B cell (primary cell): ENCODE data around the gene MINPP1. TPM values are rescaled to one million over a fixed set of nuclear protein-coding genes. Genes with fewer than 3 reads are reported as not detected.

Experiments used
- ATAC-seq: fragments of 200-7000 bp; cut with Tn5 transposase; one replicate; pipeline ENCODE4 v1.10.0; 2021; ENCODE audit warnings: low read depth, mild to moderate bottlenecking, moderate number of reproducible peaks, moderate library complexity
- CTCF ChIA-PET: fragments of 350-600 bp; sonication (Branson Sonifier 250); formaldehyde crosslinking; loops from one replicate; lab custom pipeline; 2021; ENCODE audit warnings: antibody characterized with exemption, inconsistent platforms; lab: Charles Lee
- POLR2A ChIA-PET: fragments of 350-600 bp; sonication (Branson Sonifier 250); formaldehyde crosslinking; loops from one replicate; lab custom pipeline; 2021; ENCODE audit warnings: antibody characterized with exemption; lab: Charles Lee
- DNase-seq: peaks from one replicate; pipeline ENCODE4 v3.0.0; 2013
- H2AFZ ChIP-seq: 2 replicates; pipeline ENCODE4 v1.6.1; 2012; ENCODE audit warnings: mild to moderate bottlenecking, low read depth, low read length; ENCODE audit not compliant: insufficient read depth, poor library complexity, severe bottlenecking
- H3K27ac ChIP-seq, 2 donors: 1 replicate in 1 of 2; 2 replicates in 1 of 2; pipeline ENCODE4 v1.5.1; 2012 to 2013; ENCODE audit warnings: low read length in 2 of 2, mild to moderate bottlenecking in 2 of 2, moderate library complexity in 1 of 2
- H3K27me3 ChIP-seq, 4 experiments: fragments of 200-600 bp in 1 of 4; sonication (generic) in 1 of 4; replicated peaks in 1 of 4; 1 replicate in 2 of 4; 2 replicates in 2 of 4; pipeline versions ENCODE4 v1.6.1 to v1.7.0; 2013 to 2016; ENCODE audit warnings: low read length in 3 of 4, mild to moderate bottlenecking in 2 of 4, mixed read lengths in 1 of 4, moderate library complexity in 1 of 4; ENCODE audit not compliant: insufficient read depth in 4 of 4, control insufficient read depth in 3 of 4; ENCODE audit errors: control extremely low read depth in 1 of 4
- H3K36me3 ChIP-seq, 2 experiments: replicated peaks in 1 of 2; 1 replicate in 1 of 2; 2 replicates in 1 of 2; pipeline versions ENCODE4 v1.6.1 to v1.7.1; 2013; ENCODE audit warnings: low read length in 1 of 2; ENCODE audit not compliant: insufficient read depth in 2 of 2, control insufficient read depth in 1 of 2; ENCODE audit errors: control extremely low read depth in 1 of 2, extremely low read depth in 1 of 2
- H3K4me1 ChIP-seq, 2 donors: fragments of 200-600 bp in 1 of 2; sonication (generic) in 1 of 2; 1 replicate in 1 of 2; 2 replicates in 1 of 2; pipeline versions ENCODE4 v1.5.1 to v1.6.1; 2013 to 2017; ENCODE audit warnings: low read length in 2 of 2; ENCODE audit not compliant: control insufficient read depth in 2 of 2, insufficient read depth in 2 of 2
- H3K4me2 ChIP-seq: replicated peaks from 2 replicates; pipeline ENCODE3; 2012; ENCODE audit warnings: mild to moderate bottlenecking, low read depth, low read length; ENCODE audit not compliant: poor library complexity, severe bottlenecking
- H3K4me3 ChIP-seq, 5 experiments: fragments of 200-600 bp in 1 of 5; sonication (generic) in 1 of 5; 1 replicate in 3 of 5; 2 replicates in 2 of 5; pipeline versions ENCODE4 v1.5.1 to v1.7.0; 2011 to 2016; ENCODE audit warnings: low read length in 4 of 5, mild to moderate bottlenecking in 4 of 5, low read depth in 2 of 5, control low read depth in 1 of 5, moderate library complexity in 1 of 5; ENCODE audit not compliant: insufficient read depth in 1 of 5; ENCODE audit errors: control extremely low read depth in 1 of 5, extremely low read depth in 1 of 5
- H3K79me2 ChIP-seq: fragments of 200-600 bp; sonication (generic); one replicate; pipeline ENCODE4 v1.6.0; 2016; ENCODE audit warnings: low read length; ENCODE audit not compliant: control insufficient read depth, insufficient read depth
- H3K9ac ChIP-seq: fragments of 200-600 bp; sonication (generic); 2 replicates; pipeline ENCODE4 v1.6.1; 2017; ENCODE audit warnings: mild to moderate bottlenecking, low read length, moderate library complexity
- H3K9me3 ChIP-seq, 3 donors: one replicate each; pipeline versions ENCODE4 v1.6.1 to v1.7.1; 2013; ENCODE audit warnings: low read length in 2 of 3; ENCODE audit not compliant: control insufficient read depth in 2 of 3, insufficient read depth in 1 of 3; ENCODE audit errors: control extremely low read depth in 1 of 3
- H4K20me1 ChIP-seq: 2 replicates; pipeline ENCODE4 v1.6.0; 2012; ENCODE audit warnings: mild to moderate bottlenecking, low read length; ENCODE audit not compliant: insufficient read depth, control insufficient read depth, poor library complexity, severe bottlenecking
- H3K27ac Mint-ChIP-seq: one replicate; pipeline ENCODE4 v1.8.0; 2021; ENCODE audit warnings: mixed read lengths
- H3K27me3 Mint-ChIP-seq: one replicate; pipeline ENCODE4 v1.8.0; 2021; ENCODE audit warnings: mixed read lengths
- H3K4me1 Mint-ChIP-seq: one replicate; pipeline ENCODE4 v1.8.0; 2021; ENCODE audit warnings: mixed read lengths
- H3K4me3 Mint-ChIP-seq: one replicate; pipeline ENCODE4 v1.8.0; 2021; ENCODE audit warnings: mixed read lengths
- H3K9me3 Mint-ChIP-seq: one replicate; pipeline ENCODE4 v1.8.0; 2022; ENCODE audit warnings: mixed read lengths; ENCODE audit not compliant: insufficient read depth
- EZH2 ChIP-seq: IDR thresholded peaks from 2 replicates; pipeline ENCODE4 v1.6.1; 2012; ENCODE audit warnings: borderline replicate concordance, low read depth, mild to moderate bottlenecking, moderate library complexity, low read length; ENCODE audit not compliant: insufficient read depth, poor library complexity, severe bottlenecking
- WGBS: methylation state at CpG from one replicate; pipeline ENCODE4 v1.1.5; 2013; ENCODE audit warnings: missing lambda C conversion rate; ENCODE audit not compliant: insufficient coverage; 5-methylcytosine and 5-hydroxymethylcytosine counted together
- intact Hi-C: fragments of 100-400 bp; cut with micrococcal nuclease; formaldehyde crosslinking; loops from one replicate; pipeline ENCODE4 v1.10.0; 2022
- polyA plus RNA-seq: library from polyadenylated mRNA; depleted of rRNA; stranded (reverse); fragments of >200 nt; gene quantifications from 2 replicates; pipeline ENCODE4 v1.2.3, GENCODE V29; 2012
- total RNA-seq, 2 donors: library from RNA; stranded (reverse); fragments of 120-200 nt in 1 of 2; gene quantifications; 1 replicate in 1 of 2; 2 replicates in 1 of 2; pipeline versions ENCODE4 v1.2.3 to v1.2.4, GENCODE V29; 2013 to 2022
- TF ChIP-seq, protein P1 (sequence below): fragments of 200-600 bp; IDR thresholded peaks from one replicate; pipeline ENCODE4 v1.8.0; 2022; ENCODE audit warnings: antibody characterized with exemption, mild to moderate bottlenecking

Gene MINPP1
- total and polyA plus RNA-seq, 2 donors (not counting 1 experiment from before 2014, with no cell fraction given), result 2.7 to 9.4 TPM

DNA sequence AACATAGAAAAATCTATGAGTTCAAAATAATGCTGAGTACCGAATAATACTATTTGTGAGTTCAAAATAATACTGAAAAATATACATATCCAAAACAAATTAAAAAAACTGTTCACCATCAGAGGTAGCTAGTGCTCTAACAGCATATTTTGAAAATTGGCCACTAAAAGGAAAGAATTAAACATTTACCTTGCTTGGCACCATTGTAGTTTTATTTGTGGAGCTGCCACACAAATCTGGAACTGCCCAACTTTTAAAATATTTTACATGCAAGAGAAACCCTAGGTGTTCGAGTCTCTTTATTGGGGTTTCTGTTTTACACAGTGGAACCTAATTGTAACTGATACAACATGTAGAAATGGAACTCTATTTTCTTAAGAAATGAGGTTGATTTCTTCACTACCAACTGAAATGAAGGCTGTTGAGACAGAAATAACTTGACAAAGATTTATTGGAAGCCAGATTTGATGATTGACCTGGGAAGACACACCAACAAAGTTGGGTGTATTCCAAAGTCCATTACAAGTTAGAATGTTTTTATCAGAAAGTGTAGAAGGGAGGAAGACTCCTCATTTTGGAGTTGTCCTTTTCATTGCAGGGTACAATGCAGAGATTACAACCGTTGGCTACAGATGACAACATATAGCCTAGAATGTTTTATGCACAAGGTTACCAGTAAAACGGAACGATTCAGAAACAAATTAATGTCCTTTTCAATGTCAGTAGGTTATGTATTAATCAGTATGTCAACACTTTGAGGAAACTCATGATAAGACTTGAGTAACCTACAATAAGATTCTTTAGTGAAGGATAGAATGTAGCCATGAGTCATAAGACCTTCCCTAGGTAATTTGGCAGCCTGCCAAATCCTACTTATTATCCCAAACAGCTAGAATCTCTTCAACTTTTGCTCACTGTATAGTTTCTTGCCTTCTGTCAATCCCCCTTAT is 81.1 kb downstream of the MINPP1 start:
- CTCF ChIA-PET, result no interaction called here
- H3K4me3 Mint-ChIP-seq, result no peak overlapping the region
- H3K9me3 ChIP-seq, result peaks cover 0 to 3% (median 0%) of the 10 kb centered on the region in 3 donors
- no peak overlapping the region for H3K27ac Mint-ChIP-seq
- no peaks in the 10 kb centered on the region for H3K4me1 Mint-ChIP-seq
- H3K9ac ChIP-seq, result no peak overlapping the region
- POLR2A ChIA-PET, result no interaction called here
- peaks cover 12% of the 10 kb centered on the region for H3K27me3 Mint-ChIP-seq
- H3K27ac ChIP-seq, result no peak overlapping the region
- WGBS, result no CpG with 5 or more reads among the region's 5 CpGs
- no peak overlapping the region for H3K4me3 ChIP-seq
- H3K27me3 ChIP-seq, result no peaks in the 10 kb centered on the region
- ATAC-seq, result no peak
- no peak overlapping the region for H2AFZ ChIP-seq
- no peaks in the 10 kb centered on the region for H3K79me2 ChIP-seq
- no peaks in the 10 kb centered on the region for H3K36me3 ChIP-seq
- H4K20me1 ChIP-seq, result no peaks in the 10 kb centered on the region
- H3K9me3 Mint-ChIP-seq, result peaks cover under 1% of the 10 kb centered on the region
- H3K4me2 ChIP-seq, result no peak overlapping the region
- no peak for TF ChIP-seq EZH2
- TF ChIP-seq, protein P1, sequence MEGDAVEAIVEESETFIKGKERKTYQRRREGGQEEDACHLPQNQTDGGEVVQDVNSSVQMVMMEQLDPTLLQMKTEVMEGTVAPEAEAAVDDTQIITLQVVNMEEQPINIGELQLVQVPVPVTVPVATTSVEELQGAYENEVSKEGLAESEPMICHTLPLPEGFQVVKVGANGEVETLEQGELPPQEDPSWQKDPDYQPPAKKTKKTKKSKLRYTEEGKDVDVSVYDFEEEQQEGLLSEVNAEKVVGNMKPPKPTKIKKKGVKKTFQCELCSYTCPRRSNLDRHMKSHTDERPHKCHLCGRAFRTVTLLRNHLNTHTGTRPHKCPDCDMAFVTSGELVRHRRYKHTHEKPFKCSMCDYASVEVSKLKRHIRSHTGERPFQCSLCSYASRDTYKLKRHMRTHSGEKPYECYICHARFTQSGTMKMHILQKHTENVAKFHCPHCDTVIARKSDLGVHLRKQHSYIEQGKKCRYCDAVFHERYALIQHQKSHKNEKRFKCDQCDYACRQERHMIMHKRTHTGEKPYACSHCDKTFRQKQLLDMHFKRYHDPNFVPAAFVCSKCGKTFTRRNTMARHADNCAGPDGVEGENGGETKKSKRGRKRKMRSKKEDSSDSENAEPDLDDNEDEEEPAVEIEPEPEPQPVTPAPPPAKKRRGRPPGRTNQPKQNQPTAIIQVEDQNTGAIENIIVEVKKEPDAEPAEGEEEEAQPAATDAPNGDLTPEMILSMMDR, result no peak
- no peaks in the 10 kb centered on the region for H3K4me1 ChIP-seq
- intact Hi-C loops, result no loop called here
- DNase-seq, result no peak

DNA sequence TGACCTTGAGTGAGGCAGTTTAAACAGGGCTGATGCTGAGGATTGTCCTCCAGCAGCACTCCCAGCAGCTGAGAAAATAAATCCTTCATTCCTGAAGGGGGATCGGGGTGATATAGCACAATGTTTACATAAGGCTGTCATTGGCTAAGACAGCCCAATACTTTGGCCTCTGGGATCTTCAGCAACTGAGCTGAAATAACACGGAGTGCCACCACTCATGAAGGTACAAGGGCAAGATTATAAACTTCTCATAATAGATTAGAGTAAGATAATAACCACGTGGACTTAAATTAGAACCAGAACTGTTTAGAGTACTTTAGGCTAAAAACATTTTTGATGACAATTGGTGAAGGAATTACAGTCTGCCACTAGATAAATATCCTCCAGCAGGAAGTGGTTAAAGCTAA is 85.0 kb downstream of the MINPP1 start:
- Histone ChIP-seq H3K9ac (no peak overlapping the region), H3K4me1 (no peaks in the 10 kb centered on the region), H3K36me3 (no peaks in the 10 kb centered on the region), H3K27me3 (no peaks in the 10 kb centered on the region), H3K4me3 (no peak overlapping the region), H3K4me2 (no peak overlapping the region), H3K9me3 (peaks cover 0 to 3% (median 0%) of the 10 kb centered on the region in 3 donors), H3K79me2 (no peaks in the 10 kb centered on the region), H3K27ac (no peak overlapping the region), H4K20me1 (no peaks in the 10 kb centered on the region), H2AFZ (no peak overlapping the region)
- DNase-seq, result no peak
- Mint-ChIP-seq H3K27ac (no peak overlapping the region), H3K27me3 (peaks cover 9% of the 10 kb centered on the region), H3K9me3 (no peaks in the 10 kb centered on the region), H3K4me3 (no peak overlapping the region), H3K4me1 (no peaks in the 10 kb centered on the region)
- POLR2A ChIA-PET, result no interaction called here
- intact Hi-C loops, result no loop called here
- no peak for ATAC-seq
- TF ChIP-seq, protein P1, result no peak
- no peak for TF ChIP-seq EZH2
- 100% methylated on average over 1 of the region's 3 CpGs for WGBS
- CTCF ChIA-PET, result no interaction called here
